ACC112 (cell line): ENCODE results near the gene PTGIR.
A peak's percentile ranks its signal among the peaks of the same experiment; 100 is the strongest.

Experiments used
- H2AFZ ChIP-seq: fragments of 200-600 bp; sonication (generic); one replicate; pipeline ENCODE4 v1.6.0; 2017; ENCODE audit warnings: antibody characterized with exemption, low read length; ENCODE audit not compliant: unreplicated experiment
- H3K27ac ChIP-seq: fragments of 200-600 bp; sonication (generic); 2 replicates; pipeline ENCODE4 v1.5.1; 2014; ENCODE audit warnings: low read depth, mild to moderate bottlenecking, antibody characterized with exemption, low read length, moderate library complexity
- H3K27me3 ChIP-seq: fragments of 200-600 bp; sonication (generic); 2 replicates; pipeline ENCODE4 v1.6.1; 2014; ENCODE audit warnings: mild to moderate bottlenecking, antibody characterized with exemption, low read length, moderate library complexity, mixed read lengths; ENCODE audit not compliant: insufficient read depth
- H3K36me3 ChIP-seq: fragments of 200-600 bp; sonication (generic); 2 replicates; pipeline ENCODE4 v1.6.1; 2016; ENCODE audit warnings: mild to moderate bottlenecking, antibody characterized with exemption, low read length, moderate library complexity, mixed read lengths; ENCODE audit not compliant: insufficient read depth
- H3K4me1 ChIP-seq: fragments of 200-600 bp; sonication (generic); one replicate; pipeline ENCODE4 v1.6.1; 2016; ENCODE audit warnings: low read length, mixed read lengths; ENCODE audit not compliant: insufficient read depth, unreplicated experiment, control insufficient read depth
- H3K4me3 ChIP-seq: fragments of 200-600 bp; sonication (generic); 2 replicates; pipeline ENCODE4 v1.5.1; 2014; ENCODE audit warnings: mild to moderate bottlenecking, low read depth, low read length
- H3K79me2 ChIP-seq: fragments of 200-600 bp; sonication (generic); one replicate; pipeline ENCODE4 v1.6.0; 2016; ENCODE audit warnings: low read length; ENCODE audit not compliant: control insufficient read depth, unreplicated experiment, insufficient read depth

PTGIR gene

GRCh38 chr19:46605356-46605821 lies 19.5 kb downstream of the PTGIR start:
- no peaks in the 10 kb centered on the region for H3K27me3 ChIP-seq
- peaks cover 50% of the 10 kb centered on the region for H3K79me2 ChIP-seq
- no peak overlapping the region for H3K4me3 ChIP-seq
- no peak overlapping the region for H2AFZ ChIP-seq
- H3K36me3 ChIP-seq: no peaks in the 10 kb centered on the region
- H3K4me1 ChIP-seq: no peaks in the 10 kb centered on the region
- H3K27ac ChIP-seq: no peak overlapping the region

GRCh38 chr19:46604781-46605355 lies 20.0 kb downstream of the PTGIR start:
- no peak overlapping the region for H2AFZ ChIP-seq
- H3K79me2 ChIP-seq: peaks cover 50% of the 10 kb centered on the region
- no peak overlapping the region for H3K4me3 ChIP-seq
- H3K27ac ChIP-seq: no peak overlapping the region
- H3K4me1 ChIP-seq: no peaks in the 10 kb centered on the region
- no peaks in the 10 kb centered on the region for H3K27me3 ChIP-seq
- no peaks in the 10 kb centered on the region for H3K36me3 ChIP-seq

GRCh38 chr19:46603752-46604231 lies 21.1 kb downstream of the PTGIR start:
- Histone ChIP-seq H2AFZ (no peak overlapping the region), H3K27me3 (no peaks in the 10 kb centered on the region), H3K27ac (no peak overlapping the region), H3K36me3 (no peaks in the 10 kb centered on the region), H3K4me3 (peak overlapping the region; percentile 92), H3K79me2 (peaks cover 50% of the 10 kb centered on the region), H3K4me1 (no peaks in the 10 kb centered on the region)

- no peaks in the 10 kb centered on the region for H3K36me3 ChIP-seq
- H3K4me1 ChIP-seq: no peaks in the 10 kb centered on the region
- H3K27me3 ChIP-seq: no peaks in the 10 kb centered on the region
- H3K27ac ChIP-seq: no peak overlapping the region
- no peak overlapping the region for H2AFZ ChIP-seq
- peaks cover 50% of the 10 kb centered on the region for H3K79me2 ChIP-seq
- H3K4me3 ChIP-seq: peak overlapping the region; percentile 92
Measured at GRCh38 chr19:46603195-46603637, 21.7 kb downstream of the PTGIR start.

GRCh38 chr19:46602392-46603194 lies 22.3 kb downstream of the PTGIR start:
- Histone ChIP-seq H3K36me3 (no peaks in the 10 kb centered on the region), H3K4me1 (no peaks in the 10 kb centered on the region), H3K4me3 (peak overlapping the region; percentile 92), H3K27me3 (no peaks in the 10 kb centered on the region), H3K79me2 (peaks cover 50% of the 10 kb centered on the region), H3K27ac (no peak overlapping the region), H2AFZ (no peak overlapping the region)

- peak within 1 kb of the TSS; percentile 92 for H3K4me3 ChIP-seq
- H3K4me1 ChIP-seq: no peaks in the 10 kb centered on the region
- H3K27me3 ChIP-seq: no peaks in the 10 kb centered on the region
- peaks cover 50% of the 10 kb centered on the region for H3K79me2 ChIP-seq
- H3K27ac ChIP-seq: peak within 1 kb of the TSS; percentile 97
- peak within 1 kb of the TSS; percentile 59 for H2AFZ ChIP-seq
- no peaks in the 10 kb centered on the region for H3K36me3 ChIP-seq
Measured at GRCh38 chr19:46601318-46602224, 23.3 kb downstream of the PTGIR start, which contains the start of gene CALM3. TSS of gene CALM3 (plus strand) at chr19:46601330. CDS start at chr19:46601435, 105 bp downstream.

GRCh38 chr19:46600384-46601317 lies 24.2 kb downstream of the PTGIR start:
- peaks cover 44% of the 10 kb centered on the region for H3K79me2 ChIP-seq
- H2AFZ ChIP-seq: peak overlapping the region; percentile 59
- H3K27ac ChIP-seq: peak overlapping the region; percentile 97
- H3K27me3 ChIP-seq: no peaks in the 10 kb centered on the region
- H3K36me3 ChIP-seq: no peaks in the 10 kb centered on the region
- H3K4me1 ChIP-seq: no peaks in the 10 kb centered on the region
- H3K4me3 ChIP-seq: peak overlapping the region; percentile 92

- Histone ChIP-seq H2AFZ (peak overlapping the region; percentile 58), H3K27ac (peak overlapping the region; percentile 97; the same call in 1 of the 2 replicates), H3K4me1 (no peaks in the 10 kb centered on the region)
Measured at GRCh38 chr19:46599716-46600373, 25.0 kb downstream of the PTGIR start.

GRCh38 chr19:46598372-46598917 lies 26.4 kb downstream of the PTGIR start:
- Histone ChIP-seq H3K27ac (no peak overlapping the region), H3K36me3 (no peaks in the 10 kb centered on the region), H3K27me3 (no peaks in the 10 kb centered on the region), H3K4me1 (no peaks in the 10 kb centered on the region), H3K4me3 (no peak overlapping the region), H3K79me2 (peaks cover 23% of the 10 kb centered on the region), H2AFZ (no peak overlapping the region)

More at GRCh38 chr19:46599716-46600373, 25.0 kb downstream of the PTGIR start:
- peaks cover 37% of the 10 kb centered on the region for H3K79me2 ChIP-seq
- peak overlapping the region; percentile 92 for H3K4me3 ChIP-seq
- H3K27me3 ChIP-seq: no peaks in the 10 kb centered on the region
- H3K36me3 ChIP-seq: no peaks in the 10 kb centered on the region
